SK-N-MC (cell line): ENCODE measurements around the gene POFUT2.
"Not testable (repeated sequence)": the region's sequence is repeated elsewhere in the genome, so short reads cannot be mapped to it uniquely, and the experiment has no call there.

Experiments
- DNase-seq: peaks from one replicate; pipeline ENCODE4 v3.0.0-alpha.2; 2011; ENCODE audit warnings: low read depth, low spot score
- H3K27ac ChIP-seq: fragments of 200-600 bp; sonication (generic); 2 replicates; pipeline ENCODE4 v1.5.1; 2016; ENCODE audit warnings: mixed run types
- H3K36me3 ChIP-seq: fragments of 200-600 bp; sonication (generic); 2 replicates; pipeline ENCODE4 v1.6.1; 2017; ENCODE audit warnings: antibody characterized with exemption, low read length, mixed read lengths; ENCODE audit not compliant: insufficient read depth
- H3K4me3 ChIP-seq: fragments of 200-600 bp; sonication (generic); 2 replicates; pipeline ENCODE4 v1.5.1; 2016
- H3K9ac ChIP-seq: fragments of 200-600 bp; sonication (generic); 2 replicates; pipeline ENCODE4 v1.8.0; 2017; ENCODE audit warnings: mixed run types, mixed read lengths; ENCODE audit not compliant: insufficient read length
- H3K9me3 ChIP-seq: fragments of 200-600 bp; sonication (generic); 2 replicates; pipeline ENCODE4 v1.6.1; 2017; ENCODE audit warnings: low read depth, mild to moderate bottlenecking, antibody characterized with exemption, low read length, moderate library complexity, mixed read lengths
- EZH2 ChIP-seq: fragments of 200-600 bp; sonication (generic); IDR thresholded peaks from one replicate; pipeline ENCODE4 v1.6.1; 2017; ENCODE audit warnings: antibody characterized with exemption
- FOXP2 ChIP-seq: optimal IDR thresholded peaks from 2 replicates; pipeline ENCODE3; 2011; ENCODE audit warnings: mild to moderate bottlenecking, moderate library complexity; ENCODE audit not compliant: insufficient read depth; ENCODE audit errors: extremely low read length, control extremely low read depth
- POLR2AphosphoS5 ChIP-seq: IDR thresholded peaks from 2 replicates; pipeline ENCODE4 v1.6.1; 2012; ENCODE audit warnings: mild to moderate bottlenecking, low read depth, low read length, borderline replicate concordance

POFUT2 gene

GRCh38 chr21:45313682-45314081 lies 26.0 kb upstream of the POFUT2 start:
- no peak for DNase-seq
- Histone ChIP-seq H3K36me3 (no peaks in the 10 kb centered on the region), H3K4me3 (no peak overlapping the region), H3K9ac (no peak overlapping the region), H3K9me3 (no peaks in the 10 kb centered on the region; the same call in 1 of the 2 replicates), H3K27ac (no peak overlapping the region)
- TF ChIP-seq EZH2 (no peak), POLR2AphosphoS5 (no peak), FOXP2 (no peak)

GRCh38 chr21:45313015-45313414 lies 25.3 kb upstream of the POFUT2 start:
- Histone ChIP-seq H3K9me3 (no peaks in the 10 kb centered on the region; the same call in 1 of the 2 replicates), H3K36me3 (no peaks in the 10 kb centered on the region), H3K4me3 (no peak overlapping the region), H3K27ac (no peak overlapping the region), H3K9ac (no peak overlapping the region)
- TF ChIP-seq FOXP2 (no peak), EZH2 (no peak), POLR2AphosphoS5 (no peak)
- no peak for DNase-seq

- Histone ChIP-seq H3K4me3 (no peak overlapping the region), H3K27ac (no peak overlapping the region), H3K36me3 (no peaks in the 10 kb centered on the region), H3K9me3 (no peaks in the 10 kb centered on the region; the same call in 1 of the 2 replicates), H3K9ac (no peak overlapping the region)
- TF ChIP-seq EZH2 (no peak), FOXP2 (no peak), POLR2AphosphoS5 (no peak)
- DNase-seq: no peak
These were observed 24.6 kb upstream of the POFUT2 start for GRCh38 chr21:45312296-45312695.

GRCh38 chr21:45310459-45310858 lies 22.8 kb upstream of the POFUT2 start:
- H3K9me3 ChIP-seq: no peaks in the 10 kb centered on the region; the same call in 1 of the 2 replicates
- DNase-seq: no peak
- H3K36me3 ChIP-seq: no peaks in the 10 kb centered on the region
- TF ChIP-seq FOXP2: no peak
- TF ChIP-seq POLR2AphosphoS5: no peak
- H3K27ac ChIP-seq: no peak overlapping the region
- H3K9ac ChIP-seq: no peak overlapping the region
- no peak overlapping the region for H3K4me3 ChIP-seq

GRCh38 chr21:45309987-45310381 lies 22.3 kb upstream of the POFUT2 start:
- TF ChIP-seq POLR2AphosphoS5: no peak
- no peak for TF ChIP-seq EZH2
- no peak for TF ChIP-seq FOXP2
- H3K36me3 ChIP-seq: no peaks in the 10 kb centered on the region
- no peak overlapping the region for H3K4me3 ChIP-seq
- no peak overlapping the region for H3K27ac ChIP-seq
- H3K9me3 ChIP-seq: no peaks in the 10 kb centered on the region; the same call in 1 of the 2 replicates
- H3K9ac ChIP-seq: no peak overlapping the region
- DNase-seq: no peak

GRCh38 chr21:45309069-45309986 lies 21.6 kb upstream of the POFUT2 start:
- Histone ChIP-seq H3K36me3 (no peaks in the 10 kb centered on the region), H3K9me3 (no peaks in the 10 kb centered on the region; the same call in 1 of the 2 replicates), H3K4me3 (no peak overlapping the region), H3K27ac (no peak overlapping the region), H3K9ac (no peak overlapping the region)
- no peak for DNase-seq
- TF ChIP-seq EZH2: no peak
- TF ChIP-seq FOXP2: no peak
- TF ChIP-seq POLR2AphosphoS5: no peak

GRCh38 chr21:45308194-45309068 lies 20.7 kb upstream of the POFUT2 start:
- Histone ChIP-seq H3K27ac (no peak overlapping the region), H3K9me3 (no peaks in the 10 kb centered on the region; the same call in 1 of the 2 replicates), H3K4me3 (no peak overlapping the region), H3K36me3 (no peaks in the 10 kb centered on the region), H3K9ac (no peak overlapping the region)
- no peak for DNase-seq
- TF ChIP-seq EZH2 (no peak), FOXP2 (no peak), POLR2AphosphoS5 (no peak)

- H3K9me3 ChIP-seq, H3K9ac ChIP-seq: not testable (repeated sequence)
These were observed 20.0 kb upstream of the POFUT2 start for GRCh38 chr21:45307597-45308158.

More at GRCh38 chr21:45307597-45308158, 20.0 kb upstream of the POFUT2 start:
- not testable (repeated sequence) for DNase-seq, H3K4me3 ChIP-seq, H3K36me3 ChIP-seq, H3K27ac ChIP-seq
